HG03280 (cell line): ENCODE results near the gene PSG5.
"Not testable (repeated sequence)": the region's sequence is repeated elsewhere in the genome, so short reads cannot be mapped to it uniquely, and the experiment has no call there.

ENCODE experiments used
- ATAC-seq: cut with Tn5 transposase; IDR thresholded peaks from one replicate; pipeline ENCODE4 v1.9.1; 2021; ENCODE audit warnings: mild to moderate bottlenecking, moderate library complexity; ENCODE audit not compliant: unreplicated experiment

PSG5 gene

GRCh38 chr19:43186311-43186935 lies at the start of gene PSG5:
Gene PSG5, minus strand, starts transcription at chr19:43186536. Its CDS starts 131 bp downstream, at chr19:43186405.
- ATAC-seq, result not testable (repeated sequence)

GRCh38 chr19:43235686-43236085 lies 49.4 kb upstream of the PSG5 start:
- not testable (repeated sequence) for ATAC-seq

- no peak for ATAC-seq
Measured at GRCh38 chr19:43229315-43229714, 43.0 kb upstream of the PSG5 start.

DNA sequence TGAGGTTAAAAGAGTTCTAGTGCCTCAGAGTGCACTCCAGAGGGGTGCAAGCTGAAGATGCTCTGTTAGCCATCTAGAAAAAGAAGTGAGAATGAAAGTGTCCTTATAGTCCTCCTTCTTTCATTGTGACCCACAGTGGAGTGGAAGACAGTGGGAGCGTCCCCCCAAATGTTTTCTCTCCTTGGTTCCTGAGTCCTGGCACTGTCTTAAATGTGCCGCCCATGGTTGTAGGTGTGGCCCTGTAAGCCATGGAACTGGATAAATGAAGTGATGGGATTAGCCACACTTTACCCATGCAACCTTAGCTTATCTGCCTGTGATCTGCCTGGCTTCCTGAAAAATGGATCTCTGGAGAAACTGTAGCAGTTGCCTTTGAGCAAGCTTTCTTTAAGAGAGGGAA lies 42.4 kb upstream of the PSG5 start:
- not testable (repeated sequence) for ATAC-seq

DNA sequence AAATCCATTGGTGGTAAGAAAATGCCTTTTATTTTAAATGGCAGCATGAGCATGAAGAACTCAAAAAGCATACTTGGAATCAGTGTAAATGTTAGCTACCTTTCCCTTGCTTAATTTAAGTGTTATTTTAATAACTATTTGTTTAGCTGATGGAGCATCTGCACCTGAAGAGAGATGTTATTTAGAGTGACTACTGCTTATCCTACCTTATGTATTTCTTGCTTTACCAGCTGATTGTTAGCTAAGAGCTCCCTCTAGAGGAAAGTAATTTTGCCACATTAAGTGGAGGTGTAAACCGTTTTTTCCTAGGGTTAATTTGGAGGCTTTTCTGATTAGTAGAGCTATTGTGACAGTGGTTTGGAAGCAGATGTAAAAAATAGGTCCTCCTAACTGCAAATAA lies 40.6 kb upstream of the PSG5 start:
- not testable (repeated sequence) for ATAC-seq

DNA sequence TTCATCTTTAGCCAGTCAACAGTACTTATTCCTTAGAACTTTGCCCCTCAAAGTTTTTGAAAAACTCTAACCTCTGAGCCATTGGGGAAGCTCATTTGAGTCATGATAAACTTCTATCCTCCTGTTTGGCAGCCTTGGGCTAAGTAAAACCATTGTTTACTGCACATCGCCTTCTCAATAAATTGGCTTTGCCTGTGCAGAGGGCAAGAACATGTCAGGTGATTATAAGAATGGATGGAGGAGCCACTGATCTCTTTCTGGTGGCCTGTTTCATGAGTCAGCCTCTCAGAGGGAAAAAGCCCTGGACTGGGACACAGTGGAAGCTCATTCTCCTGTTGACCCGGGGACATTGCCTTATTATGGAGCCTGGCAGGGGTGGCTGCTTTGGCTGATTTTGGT lies 38.5 kb upstream of the PSG5 start:
- no peak for ATAC-seq

- ATAC-seq, result not testable (repeated sequence)
Measured at GRCh38 chr19:43224201-43224854, 38.0 kb upstream of the PSG5 start.

DNA sequence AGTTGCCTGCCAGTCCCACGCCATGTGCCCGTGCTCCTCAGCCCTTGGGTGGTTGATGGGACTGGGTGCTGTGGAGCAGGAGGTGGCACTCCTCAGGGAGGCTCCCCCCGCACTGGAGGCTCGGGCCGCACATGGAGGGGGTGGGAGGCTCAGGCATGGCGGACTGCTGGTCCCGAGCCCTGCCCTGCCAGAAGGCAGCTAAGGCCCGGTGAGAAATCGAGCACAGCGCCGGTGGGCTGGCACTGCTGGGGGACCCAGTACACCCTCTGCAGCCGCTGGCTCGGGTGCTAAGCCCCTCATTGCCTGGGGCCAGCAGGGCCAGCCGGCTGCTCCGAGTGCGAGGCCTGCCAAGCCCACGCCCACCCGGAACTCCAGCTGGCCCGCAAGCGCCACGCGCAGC lies 35.6 kb upstream of the PSG5 start:
- not testable (repeated sequence) for ATAC-seq

DNA sequence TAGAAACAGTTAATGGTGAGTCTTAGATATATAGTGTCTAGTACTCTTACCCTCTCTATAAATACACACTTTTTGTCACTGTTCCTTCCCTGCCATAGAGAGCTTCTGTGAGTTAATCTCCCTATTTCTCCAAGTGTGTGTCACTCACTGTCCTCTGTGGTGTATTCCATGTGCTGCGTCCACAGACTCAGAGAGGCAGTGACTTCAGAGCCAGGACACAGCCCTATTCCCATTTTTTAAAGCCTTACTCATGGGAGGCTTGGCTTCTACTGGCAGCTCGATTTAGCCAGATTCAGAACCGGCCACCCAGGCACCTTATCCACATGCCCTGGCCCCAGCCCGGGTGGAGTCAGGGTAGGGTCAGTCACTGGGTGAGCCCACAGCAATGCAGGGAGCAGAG lies 32.8 kb upstream of the PSG5 start:
- not testable (repeated sequence) for ATAC-seq

DNA sequence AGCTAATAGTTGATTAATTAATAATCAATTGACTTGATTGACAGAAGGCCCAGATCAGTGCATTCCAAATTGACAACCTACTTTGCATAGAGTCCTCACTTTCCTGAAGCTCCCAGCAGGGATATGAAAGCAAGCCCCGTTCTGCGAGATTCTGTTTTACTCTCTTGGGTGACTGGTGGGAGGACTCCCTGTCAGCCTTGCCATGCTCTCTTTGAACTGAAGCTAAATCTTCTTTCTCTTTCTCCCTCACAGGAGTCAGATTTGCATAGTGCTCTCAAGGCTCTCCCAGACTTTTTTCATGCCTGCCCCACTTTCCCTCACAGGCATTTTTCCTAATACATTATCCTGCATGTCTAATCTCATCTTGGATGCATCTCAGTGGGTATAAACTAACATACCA lies 29.5 kb upstream of the PSG5 start:
- not testable (repeated sequence) for ATAC-seq

DNA sequence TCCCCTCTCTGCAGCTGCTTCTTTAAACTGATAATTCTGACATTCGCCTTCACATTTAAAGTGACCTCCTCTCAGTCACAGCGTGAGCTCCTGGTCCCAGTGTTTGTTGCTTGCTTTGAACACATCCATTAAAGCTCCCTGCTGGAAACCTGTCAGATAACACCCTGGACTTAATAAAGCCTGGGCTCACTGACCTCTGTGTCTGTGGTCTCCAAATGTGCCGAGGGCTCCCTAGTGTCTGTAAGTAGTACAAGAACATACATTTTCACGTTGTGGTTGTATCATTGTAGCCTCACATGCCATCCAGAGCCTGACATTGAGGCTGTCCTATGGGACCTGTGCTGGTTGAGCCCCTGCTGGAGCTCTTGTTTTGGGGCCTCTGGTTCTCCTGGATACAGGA lies 21.7 kb upstream of the PSG5 start:
- ATAC-seq, result no peak

- ATAC-seq, result not testable (repeated sequence)
Measured at GRCh38 chr19:43207174-43207573, 20.8 kb upstream of the PSG5 start.

GRCh38 chr19:43205471-43206105 lies 19.3 kb upstream of the PSG5 start, which contains the start of gene PSG4:
Gene PSG4, minus strand, starts transcription at chr19:43205638. Its CDS starts 102 bp downstream, at chr19:43205536.
- not testable (repeated sequence) for ATAC-seq

GRCh38 chr19:43203611-43204010 lies 17.3 kb upstream of the PSG5 start:
- not testable (repeated sequence) for ATAC-seq

GRCh38 chr19:43201891-43202290 lies 15.6 kb upstream of the PSG5 start:
- not testable (repeated sequence) for ATAC-seq

DNA sequence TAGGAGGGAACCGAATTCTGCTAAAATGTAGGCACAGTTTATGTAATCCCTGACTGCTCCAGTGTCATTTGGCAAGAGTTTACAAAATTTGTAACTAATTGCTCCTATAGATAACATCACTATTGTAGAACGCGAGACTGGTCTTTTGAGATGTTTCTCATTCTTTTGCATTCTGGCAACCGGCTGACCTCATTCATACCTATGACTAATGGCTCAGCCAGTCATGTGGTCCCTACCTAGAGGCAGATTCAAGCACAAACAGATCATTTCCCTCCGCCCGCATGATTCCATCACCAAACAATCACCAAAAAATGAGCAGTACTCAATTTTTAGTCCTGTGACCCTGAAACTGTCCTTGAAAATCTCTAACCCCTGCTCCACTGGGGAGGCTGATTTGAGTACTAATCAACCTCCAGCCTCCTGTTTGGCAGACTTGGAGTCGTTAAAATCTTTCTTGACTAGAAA lies 15.0 kb upstream of the PSG5 start:
- not testable (repeated sequence) for ATAC-seq

- ATAC-seq, result not testable (repeated sequence)
Measured at GRCh38 chr19:43198686-43199419, 12.5 kb upstream of the PSG5 start.

- not testable (repeated sequence) for ATAC-seq
Measured at GRCh38 chr19:43197666-43198397, 11.5 kb upstream of the PSG5 start.

- ATAC-seq, result not testable (repeated sequence)
Measured at GRCh38 chr19:43194397-43194796, 8.1 kb upstream of the PSG5 start.

DNA sequence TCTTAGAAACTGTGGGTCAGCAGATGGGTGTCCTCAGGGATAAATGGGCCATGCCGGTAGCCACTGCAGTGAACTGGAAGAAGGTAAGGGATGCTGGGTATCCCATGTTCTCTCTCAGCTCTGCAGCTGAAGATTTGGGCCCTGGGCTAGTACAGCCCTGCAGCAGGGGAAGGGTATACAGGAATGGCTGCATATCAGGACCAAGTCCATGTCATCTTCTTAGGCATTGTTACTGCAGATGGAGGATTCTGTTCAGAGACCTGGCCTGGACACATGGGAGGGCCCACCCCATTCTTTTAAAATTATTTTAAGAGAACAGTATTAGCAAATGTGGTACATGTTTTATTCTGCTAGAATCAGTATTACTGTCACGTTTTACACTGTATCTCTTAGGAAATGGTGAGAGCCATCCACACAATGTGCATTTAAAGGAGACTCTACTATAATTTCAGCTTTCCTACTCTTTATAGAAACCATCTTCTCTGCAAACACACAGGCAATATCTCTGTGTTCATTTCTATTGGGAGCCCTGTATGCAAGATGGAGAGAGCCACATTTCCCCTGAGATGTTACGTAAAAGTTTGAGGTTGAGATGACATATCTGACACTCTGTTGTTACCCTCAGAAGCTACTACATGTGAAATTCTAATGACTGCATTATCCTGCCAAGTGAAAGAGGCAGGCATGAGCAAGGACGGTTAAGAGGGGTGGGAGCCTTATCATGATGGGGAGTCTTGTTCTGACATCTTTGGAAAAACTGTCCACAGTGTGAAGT lies 6.2 kb upstream of the PSG5 start:
- not testable (repeated sequence) for ATAC-seq
